ENCODE measurements around the gene GRK2. TPM values are rescaled to one million over a fixed set of nuclear protein-coding genes. Genes with fewer than 3 reads are reported as not detected.

The GRK2 gene
- total RNA-seq, 1 donor from 2014 or later: 53.8 TPM

- H3K4me3 ChIP-seq: no peak overlapping the region
- H3K36me3 ChIP-seq: peaks cover 15% of the 10 kb centered on the region
- no peaks in the 10 kb centered on the region for H3K9me3 ChIP-seq (replicated peaks)
- TF ChIP-seq CTCF (IDR thresholded peaks at IDR 0.05; ENCODE audit: borderline replicate concordance): no peak
- no peak for DNase-seq
- peaks cover 30% of the 10 kb centered on the region for H3K4me1 ChIP-seq
- no peaks in the 10 kb centered on the region for H3K27me3 ChIP-seq (ENCODE audit: low read depth)
- H3K27ac ChIP-seq (replicated peaks): no peak overlapping the region
- intact Hi-C loops (cut with micrococcal nuclease): no loop called here
These were observed 40.7 kb downstream of the GRK2 start for GRCh38 chr11:67306769-67307544.

GRCh38 chr11:67307545-67308001, 41.3 kb downstream of the GRK2 start:
- Histone ChIP-seq H3K27ac (replicated peaks) (no peak overlapping the region), H3K4me1 (peaks cover 24% of the 10 kb centered on the region), H3K36me3 (peaks cover 15% of the 10 kb centered on the region), H3K27me3 (ENCODE audit: low read depth) (no peaks in the 10 kb centered on the region), H3K9me3 (replicated peaks) (no peaks in the 10 kb centered on the region), H3K4me3 (no peak overlapping the region)
- DNase-seq: no peak
- intact Hi-C loops (cut with micrococcal nuclease): no loop called here
- TF ChIP-seq CTCF (IDR thresholded peaks at IDR 0.05; ENCODE audit: borderline replicate concordance): no peak

GRCh38 chr11:67308031-67308866, 42.0 kb downstream of the GRK2 start:
- intact Hi-C loops (cut with micrococcal nuclease): no loop called here
- no peak for TF ChIP-seq CTCF (IDR thresholded peaks at IDR 0.05; ENCODE audit: borderline replicate concordance)
- Histone ChIP-seq H3K36me3 (peaks cover 15% of the 10 kb centered on the region), H3K4me1 (peaks cover 17% of the 10 kb centered on the region), H3K4me3 (no peak overlapping the region), H3K27me3 (ENCODE audit: low read depth) (no peaks in the 10 kb centered on the region), H3K9me3 (replicated peaks) (no peaks in the 10 kb centered on the region), H3K27ac (replicated peaks) (no peak overlapping the region)
- DNase-seq: no peak

GRCh38 chr11:67309166-67309565, 42.9 kb downstream of the GRK2 start:
- intact Hi-C loops (cut with micrococcal nuclease): no loop called here
- H3K9me3 ChIP-seq (replicated peaks): no peaks in the 10 kb centered on the region
- no peak overlapping the region for H3K27ac ChIP-seq (replicated peaks)
- no peak for DNase-seq
- H3K4me1 ChIP-seq: peaks cover 8% of the 10 kb centered on the region
- H3K27me3 ChIP-seq (ENCODE audit: low read depth): no peaks in the 10 kb centered on the region
- peaks cover 15% of the 10 kb centered on the region for H3K36me3 ChIP-seq
- TF ChIP-seq CTCF (IDR thresholded peaks at IDR 0.05; ENCODE audit: borderline replicate concordance): no peak
- no peak overlapping the region for H3K4me3 ChIP-seq

- H3K27ac ChIP-seq (replicated peaks): no peak overlapping the region
- peaks cover 3% of the 10 kb centered on the region for H3K4me1 ChIP-seq
- H3K27me3 ChIP-seq (ENCODE audit: low read depth): no peaks in the 10 kb centered on the region
- no peak overlapping the region for H3K4me3 ChIP-seq
- intact Hi-C loops (cut with micrococcal nuclease): no loop called here
- no peak for DNase-seq
- no peaks in the 10 kb centered on the region for H3K9me3 ChIP-seq (replicated peaks)
- peaks cover 15% of the 10 kb centered on the region for H3K36me3 ChIP-seq
- TF ChIP-seq CTCF (IDR thresholded peaks at IDR 0.05; ENCODE audit: borderline replicate concordance): no peak
These were observed 43.4 kb downstream of the GRK2 start for GRCh38 chr11:67309661-67310061.
